GM12878 (cell line): Measurements from ENCODE around the gene IFNLR1. TPM values are rescaled to one million over a fixed set of nuclear protein-coding genes. Genes with fewer than 3 reads are reported as not detected.

Source experiments
- EZH2 ChIP-seq: IDR thresholded peaks from 2 replicates; pipeline ENCODE4 v1.6.1; 2012; ENCODE audit warnings: low read depth, mild to moderate bottlenecking, control low read depth, inconsistent platforms, low read length, borderline replicate concordance; ENCODE audit not compliant: control insufficient read depth
- IRF4 ChIP-seq: IDR thresholded peaks from 2 replicates; pipeline ENCODE4 v1.6.1; 2011; ENCODE audit warnings: low read depth, low read length
- RBBP5 ChIP-seq: fragments of 200-600 bp; sonication (generic); conservative IDR thresholded peaks from 2 replicates; pipeline ENCODE4 v1.6.1; 2016
- RUNX3 ChIP-seq: IDR thresholded peaks from 2 replicates; pipeline ENCODE4 v1.6.1; 2012; ENCODE audit warnings: low read length, inconsistent platforms
- SIN3A ChIP-seq: IDR thresholded peaks from 2 replicates; pipeline ENCODE4 v1.6.1; 2012; ENCODE audit warnings: low read depth, low read length, improper control_type of control experiment
- TARDBP ChIP-seq: IDR thresholded peaks from 2 replicates; pipeline ENCODE4 v1.6.1; 2016; ENCODE audit warnings: borderline replicate concordance
- ZBED1 ChIP-seq: IDR thresholded peaks from 2 replicates; pipeline ENCODE4 v1.6.1; 2016; ENCODE audit warnings: borderline replicate concordance
- ZBTB11 ChIP-seq: fragments of 450-650 bp; formaldehyde crosslinking; IDR thresholded peaks from 2 replicates; pipeline ENCODE4 v1.5.0; 2022; ENCODE audit warnings: mild to moderate bottlenecking, missing genetic modification characterization
- polyA plus RNA-seq, 11 experiments: library from polyadenylated mRNA; depleted of rRNA in 4 of 11; unstranded in 6 of 11; stranded (reverse) in 5 of 11; fragments of >200 nt; fragmentation: Nextera tagmentation in 4 of 11; fragmentation: Illumina TruSeq in 1 of 11; extraction: Ambion mirVana in 4 of 11; extraction: Trizol in 1 of 11; gene quantifications; 1 replicate in 1 of 11; 2 replicates in 10 of 11; pipeline versions ENCODE4 v1.2.1 to v1.2.3, GENCODE V29; 2011 to 2016; ENCODE audit warnings: inconsistent platforms in 2 of 11, missing spikeins in 2 of 11, low read depth in 1 of 11
- total RNA-seq, 4 experiments: library from RNA; depleted of rRNA in 3 of 4; stranded (reverse); fragments of >200 nt in 3 of 4; fragmentation: Illumina TruSeq in 1 of 4; extraction: Trizol in 1 of 4; gene quantifications; 2 replicates each; pipeline versions ENCODE4 v1.2.1 to v1.2.3, GENCODE V29; 2013 to 2021
- TF ChIP-seq, protein P1 (sequence below): IDR thresholded peaks from 2 replicates; pipeline ENCODE4 v1.6.1; 2011; ENCODE audit warnings: borderline replicate concordance, low read depth, mild to moderate bottlenecking, moderate library complexity, low read length; ENCODE audit not compliant: insufficient read depth, poor library complexity, severe bottlenecking
- TF ChIP-seq, protein P2 (sequence below): IDR thresholded peaks from 2 replicates; pipeline ENCODE4 v1.6.1; 2012; ENCODE audit warnings: low read depth, low read length, improper control_type of control experiment

The IFNLR1 gene
- total and polyA plus RNA-seq, 10 of the 15 experiments (the other 5 are each of a cell fraction or from before 2014, with no cell fraction given) = 0.31 to 5.6 (median 3.9) TPM

GRCh38 chr1:24111262-24111995 is 75.7 kb downstream of the IFNLR1 start (continued):
- TF ChIP-seq EZH2 (no peak), RUNX3 (no peak), SIN3A (no peak), RBBP5 (no peak), TARDBP (no peak), ZBED1 (no peak), ZBTB11 (CRISPR knock-in tag) (no peak), IRF4 (no peak)
- TF ChIP-seq, protein P1, sequence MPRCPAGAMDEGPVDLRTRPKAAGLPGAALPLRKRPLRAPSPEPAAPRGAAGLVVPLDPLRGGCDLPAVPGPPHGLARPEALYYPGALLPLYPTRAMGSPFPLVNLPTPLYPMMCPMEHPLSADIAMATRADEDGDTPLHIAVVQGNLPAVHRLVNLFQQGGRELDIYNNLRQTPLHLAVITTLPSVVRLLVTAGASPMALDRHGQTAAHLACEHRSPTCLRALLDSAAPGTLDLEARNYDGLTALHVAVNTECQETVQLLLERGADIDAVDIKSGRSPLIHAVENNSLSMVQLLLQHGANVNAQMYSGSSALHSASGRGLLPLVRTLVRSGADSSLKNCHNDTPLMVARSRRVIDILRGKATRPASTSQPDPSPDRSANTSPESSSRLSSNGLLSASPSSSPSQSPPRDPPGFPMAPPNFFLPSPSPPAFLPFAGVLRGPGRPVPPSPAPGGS = no peak
- TF ChIP-seq, protein P2, sequence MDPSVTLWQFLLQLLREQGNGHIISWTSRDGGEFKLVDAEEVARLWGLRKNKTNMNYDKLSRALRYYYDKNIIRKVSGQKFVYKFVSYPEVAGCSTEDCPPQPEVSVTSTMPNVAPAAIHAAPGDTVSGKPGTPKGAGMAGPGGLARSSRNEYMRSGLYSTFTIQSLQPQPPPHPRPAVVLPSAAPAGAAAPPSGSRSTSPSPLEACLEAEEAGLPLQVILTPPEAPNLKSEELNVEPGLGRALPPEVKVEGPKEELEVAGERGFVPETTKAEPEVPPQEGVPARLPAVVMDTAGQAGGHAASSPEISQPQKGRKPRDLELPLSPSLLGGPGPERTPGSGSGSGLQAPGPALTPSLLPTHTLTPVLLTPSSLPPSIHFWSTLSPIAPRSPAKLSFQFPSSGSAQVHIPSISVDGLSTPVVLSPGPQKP = no peak
